GM19351 (cell line): Measurements from ENCODE around the gene SLC22A1.
"Not testable (repeated sequence)": the region's sequence is repeated elsewhere in the genome, so short reads cannot be mapped to it uniquely, and the experiment has no call there.

Source experiments
- ATAC-seq: cut with Tn5 transposase; IDR thresholded peaks from one replicate; pipeline ENCODE4 v1.9.1; 2021; ENCODE audit warnings: mild to moderate bottlenecking, moderate library complexity; ENCODE audit not compliant: unreplicated experiment

SLC22A1 gene

GRCh38 chr6:160121981-160122380 is 366 bp downstream of the SLC22A1 start:
- ATAC-seq = no peak

GRCh38 chr6:160122744-160123143 is 1.1 kb downstream of the SLC22A1 start:
- ATAC-seq = no peak

- ATAC-seq = no peak
Measured at GRCh38 chr6:160124007-160124406, 2.4 kb downstream of the SLC22A1 start.

- ATAC-seq = no peak
Measured at GRCh38 chr6:160124605-160125004, 3.0 kb downstream of the SLC22A1 start.

GRCh38 chr6:160125105-160125504 is 3.5 kb downstream of the SLC22A1 start:
- ATAC-seq = not testable (repeated sequence)

- no peak for ATAC-seq
Measured at GRCh38 chr6:160127270-160128124, 5.9 kb downstream of the SLC22A1 start.

GRCh38 chr6:160128125-160128683 is 6.6 kb downstream of the SLC22A1 start:
- ATAC-seq = no peak

GRCh38 chr6:160128879-160129516 is 7.4 kb downstream of the SLC22A1 start:
- ATAC-seq = no peak

GRCh38 chr6:160129881-160130615 is 8.4 kb downstream of the SLC22A1 start:
- no peak for ATAC-seq

- ATAC-seq = no peak
Measured at GRCh38 chr6:160130729-160131484, 9.3 kb downstream of the SLC22A1 start.

GRCh38 chr6:160131636-160132296 is 10.2 kb downstream of the SLC22A1 start:
- no peak for ATAC-seq

GRCh38 chr6:160132297-160132637 is 10.7 kb downstream of the SLC22A1 start:
- ATAC-seq = no peak

GRCh38 chr6:160132776-160133338 is 11.2 kb downstream of the SLC22A1 start:
- ATAC-seq = no peak

GRCh38 chr6:160133441-160134336 is 12.1 kb downstream of the SLC22A1 start:
- ATAC-seq = no peak

- not testable (repeated sequence) for ATAC-seq
Measured at GRCh38 chr6:160134337-160134751, 12.7 kb downstream of the SLC22A1 start.

GRCh38 chr6:160134779-160135547 is 13.3 kb downstream of the SLC22A1 start:
- ATAC-seq = no peak

- no peak for ATAC-seq
Measured at GRCh38 chr6:160135907-160136655, 14.5 kb downstream of the SLC22A1 start.
